ENCODE results near the gene SEMA4C.

The SEMA4C gene, protein sequence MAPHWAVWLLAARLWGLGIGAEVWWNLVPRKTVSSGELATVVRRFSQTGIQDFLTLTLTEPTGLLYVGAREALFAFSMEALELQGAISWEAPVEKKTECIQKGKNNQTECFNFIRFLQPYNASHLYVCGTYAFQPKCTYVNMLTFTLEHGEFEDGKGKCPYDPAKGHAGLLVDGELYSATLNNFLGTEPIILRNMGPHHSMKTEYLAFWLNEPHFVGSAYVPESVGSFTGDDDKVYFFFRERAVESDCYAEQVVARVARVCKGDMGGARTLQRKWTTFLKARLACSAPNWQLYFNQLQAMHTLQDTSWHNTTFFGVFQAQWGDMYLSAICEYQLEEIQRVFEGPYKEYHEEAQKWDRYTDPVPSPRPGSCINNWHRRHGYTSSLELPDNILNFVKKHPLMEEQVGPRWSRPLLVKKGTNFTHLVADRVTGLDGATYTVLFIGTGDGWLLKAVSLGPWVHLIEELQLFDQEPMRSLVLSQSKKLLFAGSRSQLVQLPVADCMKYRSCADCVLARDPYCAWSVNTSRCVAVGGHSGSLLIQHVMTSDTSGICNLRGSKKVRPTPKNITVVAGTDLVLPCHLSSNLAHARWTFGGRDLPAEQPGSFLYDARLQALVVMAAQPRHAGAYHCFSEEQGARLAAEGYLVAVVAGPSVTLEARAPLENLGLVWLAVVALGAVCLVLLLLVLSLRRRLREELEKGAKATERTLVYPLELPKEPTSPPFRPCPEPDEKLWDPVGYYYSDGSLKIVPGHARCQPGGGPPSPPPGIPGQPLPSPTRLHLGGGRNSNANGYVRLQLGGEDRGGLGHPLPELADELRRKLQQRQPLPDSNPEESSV

GRCh38 chr2:96869822-96870625, at the start of gene SEMA4C:
Gene SEMA4C (minus strand): TSS chr2:96870080. CDS start chr2:96867886, 2,194 bp downstream.
- peak; percentile 54 for DNase-seq

DNA sequence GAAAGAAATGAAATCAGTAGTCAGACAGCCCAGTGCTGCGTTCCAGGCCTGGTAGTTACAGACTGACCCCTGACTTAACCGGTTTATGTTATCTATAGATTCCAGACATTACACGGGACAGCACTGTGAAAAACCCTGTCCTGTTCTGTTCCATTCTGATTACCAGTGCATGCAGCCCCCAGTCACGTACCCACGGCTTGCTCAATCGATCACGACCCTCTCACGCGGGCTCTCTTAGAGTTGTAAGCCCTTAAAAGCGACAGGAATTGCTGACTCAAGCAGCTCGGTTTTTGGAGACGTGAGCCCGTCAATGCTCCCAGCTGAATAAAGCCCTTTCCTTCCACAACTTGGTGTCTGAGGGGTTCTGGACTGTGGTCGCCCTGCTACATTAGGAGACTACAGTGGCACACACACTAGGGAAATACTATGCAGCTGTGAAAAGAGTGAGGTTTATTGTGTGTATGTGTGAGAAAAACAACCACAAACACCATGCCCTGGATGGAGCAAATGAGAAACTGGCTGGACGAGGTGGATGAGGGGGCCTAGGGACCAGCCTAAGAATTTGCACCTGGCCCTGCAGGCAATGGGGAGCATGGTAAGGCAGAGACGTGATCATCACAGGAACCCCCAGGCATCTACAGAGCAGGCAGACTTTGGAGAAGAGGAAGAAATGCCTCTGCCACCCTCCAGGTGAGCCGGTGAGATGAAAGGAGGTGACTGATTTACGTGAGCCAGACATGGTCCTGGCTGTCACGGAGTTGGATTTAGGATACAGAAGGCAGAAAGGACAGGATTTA, 49.1 kb upstream of the SEMA4C start:
- no peak for DNase-seq

DNA sequence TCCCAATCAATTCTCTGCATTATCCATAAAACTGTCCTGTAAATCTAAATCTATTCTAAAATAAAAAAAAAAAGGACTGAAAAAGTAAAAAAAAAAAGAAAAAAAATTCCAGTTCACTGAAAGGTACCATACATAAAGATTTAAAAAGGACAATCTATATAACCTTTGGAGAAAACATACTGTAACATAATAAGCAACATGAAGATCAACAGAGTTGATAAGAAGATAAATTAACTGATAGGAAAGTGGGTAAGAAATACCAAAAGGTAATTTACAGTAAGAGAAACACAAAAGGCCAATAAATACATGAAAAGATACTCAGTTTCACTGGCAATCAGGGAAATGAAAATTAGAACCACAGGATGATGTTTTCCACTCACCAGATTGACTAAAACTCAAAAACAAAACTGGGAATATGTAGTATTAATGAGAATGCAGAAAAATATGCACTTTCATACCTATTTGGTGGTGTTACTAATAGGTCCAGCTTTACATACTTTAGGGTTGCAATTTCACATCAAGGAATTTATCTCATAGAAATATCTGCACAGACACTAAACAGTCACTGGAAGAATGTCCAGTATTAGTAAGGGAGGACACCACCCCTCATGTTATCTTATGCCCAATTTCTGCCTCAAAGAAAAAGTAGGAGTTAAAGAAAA, 48.3 kb upstream of the SEMA4C start:
- DNase-seq, result no peak

- no peak for DNase-seq
Observed at GRCh38 chr2:96916646-96917543, 47.0 kb upstream of the SEMA4C start.

GRCh38 chr2:96916156-96916630, 46.3 kb upstream of the SEMA4C start:
- no peak for DNase-seq

- no peak for DNase-seq
Observed at GRCh38 chr2:96914332-96914731, 44.5 kb upstream of the SEMA4C start.

- peak; percentile 51 for DNase-seq
Observed at GRCh38 chr2:96913398-96914202, 43.7 kb upstream of the SEMA4C start.

DNA sequence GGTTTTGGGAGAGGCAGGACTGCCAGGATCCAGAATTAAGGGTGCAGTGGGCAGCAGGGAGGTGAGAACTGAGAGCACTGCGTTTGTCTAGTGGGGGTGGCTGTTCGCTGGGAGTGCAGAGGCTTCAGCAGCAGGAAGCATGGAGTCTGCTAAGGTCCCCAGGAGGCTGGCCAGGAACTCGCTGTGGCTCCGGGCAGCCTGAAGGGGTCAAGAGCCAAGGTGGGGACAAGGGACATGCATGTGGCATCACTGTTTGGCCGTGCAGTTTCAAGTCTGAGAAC, 43.2 kb upstream of the SEMA4C start:
- DNase-seq, result no peak

GRCh38 chr2:96912346-96913116, 42.7 kb upstream of the SEMA4C start:
- DNase-seq, result no peak

GRCh38 chr2:96909611-96910021, 39.7 kb upstream of the SEMA4C start:
- no peak for DNase-seq

- no peak for DNase-seq
Observed at GRCh38 chr2:96907115-96908041, 37.5 kb upstream of the SEMA4C start.

DNA sequence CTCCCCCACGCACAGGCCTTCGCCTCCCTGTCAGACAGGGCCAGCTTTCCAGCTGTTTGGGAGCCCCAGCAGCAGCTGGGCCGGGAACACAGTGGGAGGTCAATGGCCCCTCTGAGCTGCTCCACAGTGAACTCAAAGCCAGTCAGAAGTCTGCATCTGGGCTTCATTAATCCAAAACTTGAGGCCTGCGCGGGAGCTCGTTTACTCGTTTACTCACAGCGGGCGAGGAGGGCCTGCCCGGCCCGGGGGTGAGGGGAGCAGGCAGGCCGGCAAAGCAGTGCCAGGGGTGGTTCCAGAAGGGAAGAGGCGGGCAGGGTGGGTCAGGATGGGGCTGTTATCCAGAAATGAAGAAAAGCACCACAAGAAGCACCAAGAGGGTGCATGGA, 36.8 kb upstream of the SEMA4C start:
- DNase-seq, result no peak

- no peak for DNase-seq
Observed at GRCh38 chr2:96903815-96904214, 33.9 kb upstream of the SEMA4C start.

GRCh38 chr2:96903318-96903717, 33.4 kb upstream of the SEMA4C start:
- no peak for DNase-seq

- DNase-seq, result no peak
Observed at GRCh38 chr2:96900237-96900636, 30.4 kb upstream of the SEMA4C start.

- no peak for DNase-seq
Observed at GRCh38 chr2:96899413-96899741, 29.5 kb upstream of the SEMA4C start.

GRCh38 chr2:96898641-96899412, 28.9 kb upstream of the SEMA4C start:
- DNase-seq, result no peak
